ENCODE measurements around the gene CLCA2. TPM values are rescaled to one million over a fixed set of nuclear protein-coding genes. Genes with fewer than 3 reads are reported as not detected.

Gene CLCA2
- total RNA-seq, 1 experiment from 2014 or later, result not detected

DNA sequence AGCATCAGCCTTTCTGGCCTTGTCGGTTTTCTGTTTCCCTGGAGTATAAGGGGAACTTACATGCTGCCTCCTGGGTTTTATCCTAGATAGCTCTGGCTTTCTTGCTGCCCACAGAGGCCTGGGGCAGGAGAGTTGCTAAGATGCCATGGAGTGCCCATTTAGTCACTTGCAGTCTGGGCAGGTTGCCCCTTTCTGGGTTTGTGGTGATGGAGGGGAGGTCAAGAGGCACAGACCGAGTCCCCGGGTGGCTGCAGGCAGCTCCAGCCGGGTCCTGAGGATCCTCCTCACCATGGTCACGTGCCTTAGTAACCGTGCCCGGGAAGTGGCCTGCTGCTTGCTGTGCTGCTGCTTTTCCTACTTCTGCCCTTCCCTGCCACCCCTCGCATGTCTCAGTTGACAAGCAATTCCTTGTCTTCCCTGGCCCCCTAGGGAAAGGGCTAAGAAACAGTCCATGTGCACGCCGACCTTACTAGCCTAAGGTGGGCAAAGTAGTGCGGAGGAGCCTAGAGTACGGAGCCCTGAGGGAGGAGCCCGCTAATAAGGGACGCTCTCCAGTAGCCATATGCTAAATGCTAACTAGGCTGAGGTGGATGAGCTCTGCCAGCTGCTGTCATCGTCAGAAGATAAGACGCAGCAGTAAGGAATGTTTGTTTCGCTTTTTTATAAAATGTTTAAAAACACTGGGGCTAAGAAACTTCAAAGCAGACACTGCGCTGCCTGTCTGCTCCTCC, 79.6 kb downstream of the CLCA2 start:
- DNase-seq, result no peak
- Histone ChIP-seq H3K4me3 (0 out of 2 replicates have a peak overlapping the region, but pooled peaks have one; percentile 22), H3K27me3 (0 out of 2 replicates have a peak, but pooled peaks cover 4% of the 10 kb centered on the region), H3K4me1 (no peaks in the 10 kb centered on the region), H3K27ac (no peak overlapping the region), H3K36me3 (no peaks in the 10 kb centered on the region), H3K9me3 (replicated peaks) (no peaks in the 10 kb centered on the region)

DNA sequence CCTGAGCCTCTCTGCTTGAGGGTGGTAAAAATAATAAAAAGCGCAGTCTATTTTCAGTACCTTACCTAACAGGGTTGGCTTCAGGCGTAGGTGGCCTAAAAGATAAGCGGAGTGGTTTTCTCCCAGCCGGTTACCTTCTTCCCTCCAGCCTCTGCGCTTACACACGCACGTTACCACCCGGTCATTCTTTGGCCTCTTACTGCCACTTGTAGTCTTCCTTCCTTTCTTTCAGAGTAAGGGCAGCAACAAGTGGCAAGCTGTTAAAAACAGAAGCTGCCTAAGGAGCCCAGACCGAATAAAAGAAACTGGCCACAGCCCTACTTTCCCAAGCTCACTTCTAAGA, 80.1 kb downstream of the CLCA2 start:
- no peak overlapping the region for H3K4me3 ChIP-seq
- H3K4me1 ChIP-seq, result no peaks in the 10 kb centered on the region
- no peaks in the 10 kb centered on the region for H3K9me3 ChIP-seq (replicated peaks)
- H3K27ac ChIP-seq, result no peak overlapping the region
- no peak for DNase-seq
- no peaks in the 10 kb centered on the region for H3K36me3 ChIP-seq
- H3K27me3 ChIP-seq, result 0 out of 2 replicates have a peak, but pooled peaks cover 4% of the 10 kb centered on the region

DNA sequence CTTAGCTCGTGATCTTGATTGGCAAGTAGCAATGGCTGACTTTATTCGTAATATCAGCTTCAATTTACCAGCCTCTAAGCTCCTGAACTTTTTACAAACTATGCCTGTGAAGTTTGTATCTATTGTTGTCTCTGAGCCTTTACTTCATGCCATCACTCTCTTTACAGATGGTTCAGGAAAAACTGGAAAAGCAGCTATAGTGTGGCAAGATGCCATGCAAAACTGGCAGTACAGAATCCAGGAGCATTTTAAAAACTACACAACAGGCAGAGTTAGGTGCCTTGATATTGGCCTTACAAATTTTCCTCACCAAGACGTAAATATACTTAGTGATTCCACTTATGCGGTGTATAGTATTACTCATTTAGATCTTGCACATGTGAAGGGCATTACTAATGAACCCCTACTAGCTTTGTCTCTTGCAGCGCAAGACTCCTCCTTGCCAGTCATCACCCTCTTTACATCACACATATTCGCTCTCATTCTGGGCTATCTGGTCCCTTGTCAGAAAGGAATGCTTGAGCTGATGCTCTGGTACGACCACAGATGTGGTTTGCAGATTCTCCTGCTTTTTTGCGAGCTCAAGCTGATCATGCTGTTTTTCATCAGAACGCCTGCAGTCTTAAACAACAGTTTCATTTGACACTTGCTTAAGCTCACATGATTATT, 81.1 kb downstream of the CLCA2 start:
- no peak overlapping the region for H3K4me3 ChIP-seq
- DNase-seq, result no peak

DNA sequence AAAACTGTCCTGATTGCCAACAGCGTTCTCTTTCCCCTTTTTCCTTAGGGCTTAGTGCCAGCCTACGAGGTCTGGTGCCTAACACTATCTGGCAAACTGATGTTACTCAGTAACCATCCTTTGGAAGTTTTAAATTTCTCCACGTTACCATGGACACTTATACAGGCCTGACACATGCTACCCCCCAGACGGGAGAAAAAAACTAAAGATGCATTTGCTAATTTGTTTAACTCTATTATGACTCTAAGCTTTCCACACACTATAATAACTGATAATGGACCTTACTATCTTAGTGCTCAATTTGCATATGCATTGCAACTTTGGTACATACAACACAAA, 81.6 kb downstream of the CLCA2 start:
- H3K27ac ChIP-seq, result no peak overlapping the region
- H3K4me3 ChIP-seq, result no peak overlapping the region
- H3K4me1 ChIP-seq, result no peaks in the 10 kb centered on the region
- H3K9me3 ChIP-seq (replicated peaks), result no peaks in the 10 kb centered on the region
- no peak for DNase-seq
- no peaks in the 10 kb centered on the region for H3K36me3 ChIP-seq
- 0 out of 2 replicates have a peak, but pooled peaks cover 4% of the 10 kb centered on the region for H3K27me3 ChIP-seq

More for the DNA sequence above, 81.1 kb downstream of the CLCA2 start:
- H3K27me3 ChIP-seq, result 0 out of 2 replicates have a peak, but pooled peaks cover 4% of the 10 kb centered on the region
- no peaks in the 10 kb centered on the region for H3K4me1 ChIP-seq
- no peak overlapping the region for H3K27ac ChIP-seq
- H3K36me3 ChIP-seq, result no peaks in the 10 kb centered on the region
- H3K9me3 ChIP-seq (replicated peaks), result no peaks in the 10 kb centered on the region

Other genes with a start within 250 kb of the CLCA2 start
- 20.7 and 25.3 TPM in 2 replicates for gene ODF2L, start 27.8 kb upstream of the CLCA2 start, total RNA-seq (2014; rRNA removed; shearing (Covaris generic))
- not detected in 2 replicates for gene CLCA1, start 44.8 kb downstream of the CLCA2 start, total RNA-seq (2014; rRNA removed; shearing (Covaris generic))
- gene CLCA4, start 122.9 kb downstream of the CLCA2 start, total RNA-seq (2014; rRNA removed; shearing (Covaris generic)), result not detected in 2 replicates